K562 (cell line): Measurements from ENCODE around the gene ATM. TPM values are rescaled to one million over a fixed set of nuclear protein-coding genes. Genes with fewer than 3 reads are reported as not detected.

ENCODE experiments used
- ATF2 ChIP-seq: sonication (generic); formaldehyde crosslinking; IDR thresholded peaks from 2 replicates; pipeline ENCODE4 v1.8.1; 2022; ENCODE audit warnings: missing genetic modification reagents
- ATF4 ChIP-seq: fragments of 450-650 bp; formaldehyde crosslinking; IDR thresholded peaks from 2 replicates; pipeline ENCODE4 v1.4.0; 2022; ENCODE audit warnings: mild to moderate bottlenecking, moderate library complexity
- ATF6 ChIP-seq: sonication (generic); formaldehyde crosslinking; IDR thresholded peaks from 2 replicates; pipeline ENCODE4 v1.4.0; 2020; ENCODE audit warnings: mild to moderate bottlenecking, missing genetic modification reagents
- CBX5 ChIP-seq: IDR thresholded peaks from 2 replicates; pipeline ENCODE4 v1.6.1; 2014; ENCODE audit warnings: low read depth, borderline replicate concordance
- CREB3L1 ChIP-seq: fragments of 450-650 bp; IDR thresholded peaks from 2 replicates; pipeline ENCODE4 v1.6.1; 2014; ENCODE audit warnings: low read depth, mild to moderate bottlenecking, moderate library complexity, borderline replicate concordance
- FOXJ3 ChIP-seq: sonication (generic); formaldehyde crosslinking; IDR thresholded peaks from 2 replicates; pipeline ENCODE4 v1.4.0; 2020; ENCODE audit warnings: mild to moderate bottlenecking, missing genetic modification reagents
- FOXO4 ChIP-seq: fragments of 450-650 bp; formaldehyde crosslinking; IDR thresholded peaks from 2 replicates; pipeline ENCODE4 v1.4.0; 2020; ENCODE audit warnings: mild to moderate bottlenecking, moderate library complexity
- GATAD2B ChIP-seq: fragments of 450-650 bp; IDR thresholded peaks from 2 replicates; pipeline ENCODE4 v1.6.1; 2017; ENCODE audit warnings: mild to moderate bottlenecking, borderline replicate concordance
- HDAC1 ChIP-seq, 2 experiments: fragments of 450-650 bp; IDR thresholded peaks; 2 replicates each; pipeline ENCODE4 v1.6.1; 2016 to 2017; ENCODE audit warnings: inconsistent platforms in 1 of 2, mild to moderate bottlenecking in 1 of 2, moderate library complexity in 1 of 2
- IFI16 ChIP-seq: fragments of 250-450 bp; sonication (Bioruptor Pico); IDR thresholded peaks from 2 replicates; pipeline ENCODE4 v2.1.2; 2022; ENCODE audit warnings: mild to moderate bottlenecking, inconsistent platforms
- JUN ChIP-seq, 2 experiments: sonication (generic) in 1 of 2; formaldehyde crosslinking in 1 of 2; IDR thresholded peaks; 2 replicates each; pipeline versions ENCODE4 v1.6.1 to v1.8.0; 2012 to 2022; ENCODE audit warnings: borderline replicate concordance in 2 of 2, mild to moderate bottlenecking in 2 of 2, improper control_type of control experiment in 1 of 2, low read depth in 1 of 2, low read length in 1 of 2, missing genetic modification reagents in 1 of 2
- LARP7 ChIP-seq: fragments of 450-650 bp; IDR thresholded peaks from 2 replicates; pipeline ENCODE4 v1.6.1; 2016
- MAX ChIP-seq: sonication (generic); formaldehyde crosslinking; IDR thresholded peaks from 2 replicates; pipeline ENCODE4 v1.9.0; 2022; ENCODE audit warnings: mild to moderate bottlenecking, missing genetic modification reagents
- MTA1 ChIP-seq: fragments of 450-650 bp; IDR thresholded peaks from 2 replicates; pipeline ENCODE4 v1.6.1; 2017; ENCODE audit warnings: borderline replicate concordance
- RFX5 ChIP-seq: IDR thresholded peaks from 2 replicates; pipeline ENCODE4 v1.6.1; 2011; ENCODE audit warnings: low read depth, mild to moderate bottlenecking, improper control_type of control experiment, low read length
- RFX7 ChIP-seq: fragments of 250-450 bp; sonication (Bioruptor Pico); IDR thresholded peaks from 2 replicates; pipeline ENCODE4 v1.5.1; 2021; ENCODE audit warnings: mild to moderate bottlenecking
- TAL1 ChIP-seq: fragments of 450-650 bp; IDR thresholded peaks from 2 replicates; pipeline ENCODE4 v1.6.1; 2016; ENCODE audit warnings: mild to moderate bottlenecking
- THRAP3 ChIP-seq: fragments of 450-650 bp; IDR thresholded peaks from 2 replicates; pipeline ENCODE4 v1.6.1; 2016; ENCODE audit warnings: mild to moderate bottlenecking, inconsistent platforms, borderline replicate concordance
- ZBTB2 ChIP-seq: fragments of 450-650 bp; IDR thresholded peaks from 2 replicates; pipeline ENCODE4 v1.6.1; 2016; ENCODE audit warnings: antibody characterized with exemption
- ZNF668 ChIP-seq: fragments of 250-450 bp; sonication (Bioruptor Pico); IDR thresholded peaks from 2 replicates; pipeline ENCODE4 v1.8.0; 2022; ENCODE audit warnings: mild to moderate bottlenecking, inconsistent platforms
- polyA plus RNA-seq, 8 experiments: library from polyadenylated mRNA; depleted of rRNA in 4 of 8; stranded (reverse) in 5 of 8; unstranded in 3 of 8; fragments of >200 nt; fragmentation: Nextera tagmentation in 2 of 8; fragmentation: Illumina TruSeq in 1 of 8; extraction: Ambion mirVana in 2 of 8; extraction: Trizol in 1 of 8; gene quantifications; 2 replicates each; pipeline versions ENCODE4 v1.2.1 to v1.2.3, GENCODE V29; 2011 to 2014; ENCODE audit warnings: inconsistent platforms in 1 of 8, missing spikeins in 1 of 8
- total RNA-seq, 7 experiments: library from RNA; depleted of rRNA in 6 of 7; stranded (reverse); fragments of >200 nt in 6 of 7; fragmentation: Illumina TruSeq in 2 of 7; extraction: Trizol in 2 of 7; gene quantifications; 2 replicates each; pipeline versions ENCODE4 v1.2.1 to v1.2.3, GENCODE V29; 2011 to 2021; ENCODE audit warnings: low replicate concordance in 1 of 7

The ATM gene
- total and polyA plus RNA-seq, 9 of the 15 experiments (the other 6 are each of a cell fraction or from before 2014, with no cell fraction given) = 8.3 to 46.8 (median 26.2) TPM

- TF ChIP-seq FOXJ3 = no peak
- peak; percentile 84; the same call in 1 of the 2 replicates for TF ChIP-seq MTA1
- no peak for TF ChIP-seq IFI16
- TF ChIP-seq THRAP3 = no peak
- peak in 1 of 2 experiments; percentile 70; a peak in 2 of 4 replicates for TF ChIP-seq HDAC1 (IDR thresholded peaks at IDR 0.05)
- TF ChIP-seq LARP7 = no peak
- TF ChIP-seq ZBTB2 = peak; percentile 37; the same call in 1 of the 2 replicates
- TF ChIP-seq ATF4 (CRISPR knock-in tag) = no peak
- TF ChIP-seq CBX5 = no peak
- TF ChIP-seq FOXO4 (CRISPR knock-in tag) = no peak
- TF ChIP-seq CREB3L1 = no peak
- no peak for TF ChIP-seq ATF6
- TF ChIP-seq ZNF668 = no peak
- no peak for TF ChIP-seq MAX (CRISPR knock-in tag)
- no peak for TF ChIP-seq RFX7 (CRISPR knock-in tag)
- TF ChIP-seq JUN (IDR thresholded peaks at IDR 0.05; ENCODE audit: borderline replicate concordance, low read depth, low read length) = peak; percentile 81
- TF ChIP-seq JUN (CRISPR knock-in tag; IDR thresholded peaks at IDR 0.05; ENCODE audit: borderline replicate concordance) = no peak
- no peak for TF ChIP-seq GATAD2B
- TF ChIP-seq TAL1 = 0 out of 2 replicates have a peak, but pooled peaks have one; percentile 12
- no peak for TF ChIP-seq ATF2 (CRISPR knock-in tag)
- TF ChIP-seq RFX5 = no peak
Observed at GRCh38 chr11:108340973-108341372, 118.1 kb downstream of the ATM start (continued).
